GM21526 (cell line): ENCODE results near the gene CLMN.
A peak's percentile ranks its signal among the peaks of the same experiment; 100 is the strongest.

Experiments used
- ATAC-seq: cut with Tn5 transposase; IDR thresholded peaks from one replicate; pipeline ENCODE4 v1.9.1; 2021; ENCODE audit warnings: moderate library complexity; ENCODE audit not compliant: unreplicated experiment, low FRiP score

Gene CLMN

GRCh38 chr14:95265106-95266094 lies 54.3 kb downstream of the CLMN start:
- ATAC-seq = peak; percentile 95

- no peak for ATAC-seq
Observed at GRCh38 chr14:95264271-95264973, 55.3 kb downstream of the CLMN start.

DNA sequence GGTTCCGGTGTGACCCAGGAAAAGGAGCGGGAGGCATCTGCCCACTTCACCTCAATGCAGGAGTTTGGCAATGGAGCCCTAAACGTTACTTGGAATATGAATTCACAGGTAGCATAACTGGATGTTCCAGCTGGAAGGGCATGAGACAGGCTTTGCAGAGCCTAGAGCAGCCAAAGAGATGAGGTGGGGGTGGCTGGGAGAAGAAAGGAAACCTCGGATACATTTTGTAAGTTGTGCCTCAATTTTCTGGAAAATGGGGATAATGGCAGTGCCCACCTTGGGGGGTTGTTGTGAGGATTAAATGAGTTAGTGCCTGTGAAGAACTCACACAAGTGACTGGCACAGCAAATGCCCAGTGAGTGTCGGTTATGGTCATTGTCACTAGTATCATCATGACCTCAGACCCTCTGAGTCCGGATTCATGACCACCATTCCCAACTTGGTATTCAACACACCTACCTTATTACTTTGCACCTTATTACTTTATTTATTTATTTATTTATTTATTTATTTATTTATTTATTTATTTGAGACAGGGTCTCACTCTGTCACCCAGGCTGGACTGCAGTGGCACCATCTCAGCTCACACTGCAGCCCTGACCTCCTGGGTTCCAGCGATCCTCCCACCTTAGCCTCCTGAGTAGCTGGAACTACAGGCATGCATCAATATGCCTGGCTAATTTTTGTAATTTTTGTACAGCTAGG lies 56.0 kb downstream of the CLMN start:
- no peak for ATAC-seq

GRCh38 chr14:95262511-95262891 lies 57.2 kb downstream of the CLMN start:
- ATAC-seq = no peak

DNA sequence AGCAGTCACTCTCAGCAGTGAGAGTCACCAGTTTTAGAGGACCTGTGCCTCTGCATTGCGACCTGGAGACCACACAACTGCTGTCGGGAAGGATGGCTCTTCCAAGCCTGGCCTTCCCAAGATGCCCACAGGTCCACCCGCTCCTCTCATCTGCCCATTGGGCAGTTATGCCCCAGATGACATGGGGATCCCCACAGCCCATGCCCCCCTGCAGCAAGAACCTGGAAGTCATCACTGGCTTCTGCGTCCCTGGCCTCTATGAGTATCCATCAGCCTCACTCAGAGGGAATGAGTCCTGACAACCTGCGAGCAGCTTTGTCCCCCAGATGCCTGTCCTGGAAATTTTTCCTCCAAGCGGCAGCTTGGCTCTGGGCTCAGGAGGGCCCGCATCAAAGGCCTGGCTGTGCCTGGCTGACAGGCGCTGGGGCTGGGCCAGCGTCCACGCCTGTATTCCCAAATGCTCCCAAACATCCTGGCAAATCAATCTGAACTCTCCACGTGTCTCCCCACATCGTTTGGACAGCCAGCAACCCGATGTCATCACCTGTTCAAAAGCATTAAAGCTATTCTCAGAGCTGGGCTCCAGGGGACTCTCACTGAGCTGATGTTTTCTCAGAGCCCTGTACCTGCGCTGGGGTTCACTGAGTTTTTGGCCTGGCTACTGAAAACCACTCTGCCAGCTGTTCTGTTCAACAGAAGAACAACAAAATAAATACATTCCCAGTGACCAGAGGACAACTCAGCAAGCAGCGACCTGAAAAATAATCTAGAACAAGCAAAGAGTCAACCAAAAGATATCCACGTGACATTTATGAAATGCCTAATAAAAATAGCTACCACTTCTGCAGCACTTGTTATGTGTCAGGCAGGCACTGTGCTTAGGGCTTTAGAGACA lies 57.8 kb downstream of the CLMN start:
- ATAC-seq = no peak

- ATAC-seq = no peak
Observed at GRCh38 chr14:95260537-95261361, 59.0 kb downstream of the CLMN start.

DNA sequence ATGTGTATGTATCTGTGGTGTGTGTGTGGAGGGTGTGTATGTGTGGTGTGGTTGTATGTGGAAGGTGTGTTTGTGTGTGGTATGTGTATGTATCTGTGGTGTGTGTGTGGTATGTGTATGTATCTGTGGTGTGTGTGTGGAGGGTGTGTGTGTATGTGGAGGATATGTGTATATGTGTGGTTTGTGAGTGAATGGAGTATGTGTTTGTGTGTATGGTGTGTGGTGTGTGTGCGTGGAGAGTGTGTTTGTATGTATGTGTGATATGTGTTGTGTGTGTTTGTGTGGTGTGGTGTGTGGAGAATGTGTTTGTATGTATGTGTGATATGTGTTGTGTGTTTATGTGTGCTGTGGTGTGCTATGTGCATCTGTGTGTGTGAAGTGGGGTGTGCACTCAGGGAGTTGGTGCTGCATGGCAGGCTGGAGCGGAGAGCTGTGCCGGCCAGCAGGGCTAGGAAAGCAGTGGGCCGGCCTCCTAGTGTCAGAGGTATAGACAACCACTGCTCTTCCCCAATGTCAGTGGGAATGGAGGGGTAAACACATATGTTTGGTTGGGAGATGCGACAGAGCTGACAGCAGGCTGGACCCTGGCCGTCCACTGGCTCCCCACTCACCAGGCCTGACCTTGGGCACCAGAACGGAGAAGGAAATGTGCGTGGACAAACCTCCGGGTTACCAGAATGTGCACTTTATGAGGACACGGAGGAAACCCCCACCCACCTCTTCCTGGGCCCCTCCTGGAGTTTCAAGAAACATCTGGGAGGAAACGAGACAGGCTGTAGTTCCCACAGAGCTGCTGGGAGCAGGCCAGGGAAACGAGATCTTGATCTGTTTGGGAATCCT lies 60.7 kb downstream of the CLMN start:
- no peak for ATAC-seq

GRCh38 chr14:95258156-95258555 lies 61.6 kb downstream of the CLMN start:
- ATAC-seq = no peak

DNA sequence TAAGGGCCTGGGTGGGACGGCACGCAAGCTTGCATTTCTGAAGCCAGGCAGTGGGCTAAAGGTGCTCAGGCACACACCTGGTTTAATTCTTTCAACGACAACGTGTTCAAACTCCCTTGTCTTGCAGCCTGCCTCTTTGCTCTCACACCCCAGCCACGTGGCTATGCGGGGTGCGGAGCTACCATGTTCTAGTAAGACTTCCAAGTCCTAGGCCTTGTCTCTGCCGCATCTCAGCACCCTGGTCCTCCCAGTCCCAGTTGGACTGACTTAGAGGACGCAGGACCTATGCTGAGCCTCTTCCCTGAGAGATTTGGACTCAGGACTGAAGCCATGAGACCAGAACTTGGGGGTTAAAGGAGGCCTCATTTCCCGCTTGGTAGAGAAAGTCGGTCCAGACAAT lies 62.2 kb downstream of the CLMN start:
- ATAC-seq = no peak

DNA sequence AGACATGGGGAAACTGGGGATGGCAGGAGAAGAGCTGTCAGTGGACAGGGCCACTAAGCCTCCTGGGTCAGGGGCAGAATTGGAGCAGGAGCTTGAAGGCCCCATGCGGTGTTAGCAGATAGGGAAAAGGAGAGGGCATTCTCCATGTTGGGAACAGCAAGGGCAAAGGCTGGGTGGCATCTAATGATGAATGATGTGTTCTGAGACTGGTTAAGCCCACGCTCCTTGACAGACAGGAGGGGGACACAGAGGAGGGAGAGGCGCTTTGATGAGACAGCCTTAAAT lies 63.0 kb downstream of the CLMN start:
- ATAC-seq = no peak

GRCh38 chr14:95256002-95256775 lies 63.5 kb downstream of the CLMN start:
- no peak for ATAC-seq

GRCh38 chr14:95255487-95255886 lies 64.2 kb downstream of the CLMN start:
- peak; percentile 56 for ATAC-seq

GRCh38 chr14:95255013-95255412 lies 64.7 kb downstream of the CLMN start:
- peak; percentile 67 for ATAC-seq

GRCh38 chr14:95254288-95254687 lies 65.4 kb downstream of the CLMN start:
- ATAC-seq = no peak

DNA sequence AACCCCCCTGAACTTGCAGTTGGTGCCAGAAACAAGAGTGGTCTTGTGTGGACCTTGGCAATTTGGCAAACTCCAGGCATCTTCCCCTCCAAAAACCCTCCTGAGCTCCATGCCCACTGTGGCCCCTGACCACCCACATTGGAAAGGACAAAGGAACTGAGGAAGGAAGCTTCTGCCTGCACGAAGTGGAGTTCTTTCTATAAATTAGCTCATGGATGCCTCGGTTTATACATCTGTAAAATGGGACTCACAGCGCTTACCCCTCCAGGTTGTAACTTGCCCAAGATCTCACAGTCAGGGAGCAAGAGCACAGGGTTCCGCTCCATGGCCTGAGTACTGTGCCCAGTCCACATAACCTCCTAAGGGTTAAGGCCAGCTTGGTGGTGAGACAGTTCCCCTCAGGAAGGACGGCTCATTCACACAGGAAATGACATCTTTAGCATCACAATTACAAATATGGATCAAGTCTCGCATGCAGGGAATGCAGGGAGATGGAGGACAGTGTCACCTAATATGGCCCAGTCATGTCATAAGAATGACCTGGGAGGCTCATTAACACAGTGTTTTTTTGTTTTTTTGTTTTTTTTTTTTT lies 66.6 kb downstream of the CLMN start:
- no peak for ATAC-seq

DNA sequence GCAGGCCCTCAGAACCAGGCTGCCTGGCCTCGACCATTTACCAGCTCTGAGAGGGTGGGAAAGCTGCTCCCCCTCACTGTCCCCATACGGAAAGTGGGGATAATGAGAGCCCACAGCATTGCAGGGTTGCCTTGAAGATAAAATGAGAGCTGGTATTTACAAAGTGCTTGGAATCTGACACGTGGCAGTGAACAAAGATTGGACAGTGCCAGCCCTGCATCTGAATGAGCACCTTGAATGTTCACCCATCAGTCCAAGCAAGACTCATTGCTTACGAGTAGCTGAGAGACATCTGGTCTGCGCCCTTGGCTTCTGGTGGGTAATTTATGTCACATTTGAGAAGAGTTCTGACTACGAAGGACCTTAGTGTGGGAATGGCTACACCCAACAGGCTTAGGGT lies 67.5 kb downstream of the CLMN start:
- no peak for ATAC-seq

- ATAC-seq = no peak
Observed at GRCh38 chr14:95250936-95251335, 68.8 kb downstream of the CLMN start.
